Thymus (tissue), 11 donors: ENCODE results near the gene COL4A1. TPM values are rescaled to one million over a fixed set of nuclear protein-coding genes. Genes with fewer than 3 reads are reported as not detected.

Source experiments
- DNase-seq, 9 donors: peaks; one replicate each; pipeline ENCODE4 v3.0.0-alpha.2; 2013; ENCODE audit warnings: low spot score in 9 of 9, low read depth in 6 of 9, missing footprints in 1 of 9
- H3K27ac ChIP-seq, 2 donors: one replicate each; pipeline ENCODE4 v1.5.1; 2013; ENCODE audit warnings: control low read depth in 1 of 2, low read depth in 1 of 2, low read length in 1 of 2, mild to moderate bottlenecking in 1 of 2, moderate library complexity in 1 of 2
- H3K27me3 ChIP-seq, 2 donors: one replicate each; pipeline ENCODE4 v1.5.1; 2013; ENCODE audit warnings: low read length in 1 of 2; ENCODE audit not compliant: control insufficient read depth in 2 of 2, insufficient read depth in 1 of 2
- H3K36me3 ChIP-seq, 2 donors: one replicate each; pipeline ENCODE4 v1.5.1; 2013; ENCODE audit warnings: low read length in 1 of 2, mild to moderate bottlenecking in 1 of 2, moderate library complexity in 1 of 2; ENCODE audit not compliant: control insufficient read depth in 2 of 2, insufficient read depth in 2 of 2
- H3K4me1 ChIP-seq, 2 donors: one replicate each; pipeline ENCODE4 v1.5.1; 2013; ENCODE audit warnings: low read length in 2 of 2; ENCODE audit not compliant: control insufficient read depth in 2 of 2, insufficient read depth in 2 of 2
- H3K4me3 ChIP-seq, 2 donors: one replicate each; pipeline ENCODE4 v1.5.1; 2013; ENCODE audit warnings: low read length in 2 of 2, control low read depth in 1 of 2, mild to moderate bottlenecking in 1 of 2
- H3K9me3 ChIP-seq, 2 donors: one replicate each; pipeline ENCODE4 v1.5.1; 2013; ENCODE audit warnings: low read length in 1 of 2, mild to moderate bottlenecking in 1 of 2; ENCODE audit not compliant: control insufficient read depth in 2 of 2, insufficient read depth in 1 of 2
- whole genome bisulfite sequencing: extraction: QIAGEN DNeasy Blood & Tissue Kit; methylation state at CpG from one replicate; pipeline ENCODE4 v1.1.7; 2013; 5-methylcytosine and 5-hydroxymethylcytosine counted together
- polyA plus RNA-seq: library from polyadenylated mRNA; stranded (reverse); fragments of 200-250 nt; gene quantifications from one replicate; pipeline ENCODE4 v1.2.3, GENCODE V29; 2013
- total RNA-seq: library from RNA; stranded (reverse); fragments of 120-200 nt; gene quantifications from one replicate; pipeline ENCODE4 v1.2.4, GENCODE V29; 2013
- donor health status: healthy.

Gene COL4A1
- total and polyA plus RNA-seq, 2 donors: 63.0 to 95.2 TPM

DNA sequence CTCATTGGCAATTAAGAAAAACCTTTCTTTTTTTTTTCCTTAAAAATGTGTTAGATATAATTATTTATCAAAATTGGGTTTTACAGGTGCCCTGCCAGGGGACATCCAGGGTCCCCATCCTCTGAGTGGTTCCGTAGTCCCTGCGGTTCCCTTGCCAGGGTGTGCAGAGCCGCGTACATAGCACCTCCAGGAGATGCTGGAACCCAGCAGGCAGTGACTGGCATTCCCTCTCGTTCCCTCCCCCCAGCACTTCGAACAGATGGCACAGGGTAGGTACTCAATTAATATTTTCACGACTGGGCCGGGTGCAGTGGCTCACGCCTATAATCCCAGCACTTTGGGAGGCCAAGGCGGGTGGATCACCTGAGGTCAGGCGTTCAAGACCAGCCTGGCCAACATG lies 82.0 kb downstream of the COL4A1 start:
- no peak overlapping the region for H3K4me3 ChIP-seq
- H3K9me3 ChIP-seq: no peaks in the 10 kb centered on the region
- H3K4me1 ChIP-seq: no peaks in the 10 kb centered on the region
- peaks cover 0 to 6% of the 10 kb centered on the region in 2 donors for H3K27me3 ChIP-seq
- H3K27ac ChIP-seq: no peak overlapping the region
- no peak for DNase-seq
- WGBS: 95% methylated on average over 11 of the region's 11 CpGs
- no peaks in the 10 kb centered on the region for H3K36me3 ChIP-seq

DNA sequence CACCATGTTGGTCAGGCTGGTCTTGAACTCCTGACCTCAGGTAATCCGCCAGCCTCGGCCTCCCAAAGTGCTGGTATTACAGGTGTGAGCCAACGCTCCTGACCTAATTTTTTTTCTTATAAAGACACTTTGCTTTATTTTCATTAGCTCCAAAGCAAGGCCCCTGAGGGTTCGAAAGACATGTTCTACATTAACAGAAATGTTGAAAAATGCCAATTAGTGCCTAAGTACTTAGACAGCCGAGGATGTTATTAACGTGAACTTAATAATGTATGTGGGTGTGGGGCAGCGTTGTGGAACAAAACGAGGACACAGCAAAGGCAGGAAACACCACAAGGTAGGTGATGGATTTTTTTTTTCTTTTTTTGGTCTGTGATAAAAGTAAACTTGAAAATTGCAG lies 82.4 kb downstream of the COL4A1 start:
- Histone ChIP-seq H3K9me3 (no peaks in the 10 kb centered on the region), H3K36me3 (no peaks in the 10 kb centered on the region), H3K27me3 (peaks cover 0 to 6% of the 10 kb centered on the region in 2 donors), H3K4me3 (no peak overlapping the region), H3K4me1 (no peaks in the 10 kb centered on the region), H3K27ac (no peak overlapping the region)
- DNase-seq: no peak
- 90% methylated on average over 8 of the region's 8 CpGs for whole genome bisulfite sequencing

DNA sequence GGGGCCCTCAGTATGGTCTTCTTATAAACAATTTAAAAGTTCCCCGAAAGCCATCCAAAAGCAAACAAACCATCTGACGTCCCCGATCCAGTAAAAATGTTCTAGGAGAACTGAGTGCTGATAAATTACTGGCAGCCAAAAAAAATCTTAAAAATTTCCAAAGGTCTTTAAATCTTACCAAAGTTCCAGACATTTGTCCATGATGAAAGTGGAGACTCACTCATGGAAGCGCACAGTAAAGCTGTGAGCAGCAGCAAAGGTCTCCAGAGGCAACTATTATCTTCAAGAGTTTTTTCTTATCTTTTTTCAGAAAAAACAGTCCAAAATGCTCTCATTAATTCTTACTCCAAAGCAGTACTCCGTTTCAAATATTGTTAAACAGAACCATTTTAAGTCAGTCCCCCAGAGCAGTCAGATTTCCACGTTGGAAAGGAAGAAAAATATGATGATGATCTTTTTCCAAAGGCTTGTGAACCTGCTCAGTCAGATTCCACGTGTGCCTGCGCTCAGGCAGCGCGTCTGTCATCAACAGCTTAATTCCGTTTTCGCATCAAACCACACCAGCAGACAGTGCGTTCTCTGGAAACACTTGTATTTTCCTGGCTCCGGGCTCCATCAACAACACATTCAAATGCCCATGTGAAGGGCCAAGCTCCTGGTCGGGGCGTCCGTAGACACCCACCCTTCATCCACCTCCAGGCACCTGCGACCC lies 85.4 kb downstream of the COL4A1 start:
- Histone ChIP-seq H3K36me3 (no peaks in the 10 kb centered on the region), H3K27me3 (peaks cover 0 to 9% of the 10 kb centered on the region in 2 donors), H3K4me1 (no peaks in the 10 kb centered on the region), H3K27ac (no peak overlapping the region), H3K9me3 (no peaks in the 10 kb centered on the region), H3K4me3 (no peak overlapping the region)
- WGBS: 88% methylated on average over 18 of the region's 18 CpGs
- peak in 1 of 9 donors; percentile 5 for DNase-seq

DNA sequence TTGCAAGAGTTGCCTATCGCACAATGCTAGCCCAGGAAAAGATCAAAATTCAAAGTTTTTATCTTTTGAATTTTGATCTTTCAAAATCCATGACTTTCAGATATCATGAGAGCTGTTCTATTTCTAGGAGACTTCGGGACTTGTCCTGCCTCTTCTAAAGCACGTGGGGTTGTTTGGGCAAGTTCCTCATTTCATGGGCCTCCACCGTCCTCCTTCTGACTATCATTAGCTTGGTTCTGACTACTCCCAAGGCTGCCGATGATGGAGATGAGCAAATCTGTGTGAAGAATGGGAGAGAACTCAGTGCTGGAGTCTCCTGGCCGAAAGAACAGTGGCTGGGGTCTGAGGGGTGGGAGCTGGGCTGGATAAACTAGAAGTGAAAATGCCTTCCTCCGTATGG lies 86.5 kb downstream of the COL4A1 start:
- no peaks in the 10 kb centered on the region for H3K4me1 ChIP-seq
- H3K27me3 ChIP-seq: peaks cover 0 to 9% of the 10 kb centered on the region in 2 donors
- no peak overlapping the region for H3K27ac ChIP-seq
- H3K36me3 ChIP-seq: no peaks in the 10 kb centered on the region
- no peak overlapping the region for H3K4me3 ChIP-seq
- DNase-seq: no peak
- H3K9me3 ChIP-seq: no peaks in the 10 kb centered on the region
- 56% methylated on average over 7 of the region's 7 CpGs for WGBS

DNA sequence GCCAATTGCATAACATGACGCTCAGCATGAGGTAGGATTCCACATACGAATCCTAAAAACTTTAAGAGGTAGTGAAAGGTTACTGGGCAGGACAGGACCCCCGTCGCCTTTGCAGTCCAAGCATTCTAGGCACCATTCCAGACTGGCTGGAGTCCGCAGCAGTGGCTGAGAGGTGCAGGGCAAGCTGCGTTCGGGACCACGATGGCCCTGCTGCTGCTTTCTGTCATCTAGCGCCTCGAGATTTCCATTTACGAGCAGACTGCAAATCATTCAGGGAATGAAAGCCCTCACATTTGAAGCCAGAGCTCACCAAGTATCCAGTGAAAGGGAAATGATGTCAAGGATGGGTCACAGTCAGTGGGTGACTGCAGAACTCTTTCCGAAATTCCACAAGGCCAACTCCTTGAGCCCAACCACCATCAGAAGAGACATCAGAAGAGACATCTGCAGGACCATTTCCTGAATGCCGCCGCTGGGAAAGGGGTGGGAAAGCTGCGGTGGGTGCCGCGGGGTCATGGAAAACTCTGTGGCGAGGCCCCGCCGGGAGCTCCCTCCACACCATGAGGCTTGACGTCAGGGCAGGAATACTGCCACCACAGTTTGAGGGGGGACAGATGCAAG lies 88.3 kb downstream of the COL4A1 start:
- H3K36me3 ChIP-seq: no peaks in the 10 kb centered on the region
- WGBS: 68% methylated on average over 21 of the region's 21 CpGs
- no peaks in the 10 kb centered on the region for H3K9me3 ChIP-seq
- no peak for DNase-seq
- no peak overlapping the region for H3K4me3 ChIP-seq
- H3K27ac ChIP-seq: no peak overlapping the region
- no peaks in the 10 kb centered on the region for H3K4me1 ChIP-seq
- H3K27me3 ChIP-seq: peaks cover 0 to 9% of the 10 kb centered on the region in 2 donors

DNA sequence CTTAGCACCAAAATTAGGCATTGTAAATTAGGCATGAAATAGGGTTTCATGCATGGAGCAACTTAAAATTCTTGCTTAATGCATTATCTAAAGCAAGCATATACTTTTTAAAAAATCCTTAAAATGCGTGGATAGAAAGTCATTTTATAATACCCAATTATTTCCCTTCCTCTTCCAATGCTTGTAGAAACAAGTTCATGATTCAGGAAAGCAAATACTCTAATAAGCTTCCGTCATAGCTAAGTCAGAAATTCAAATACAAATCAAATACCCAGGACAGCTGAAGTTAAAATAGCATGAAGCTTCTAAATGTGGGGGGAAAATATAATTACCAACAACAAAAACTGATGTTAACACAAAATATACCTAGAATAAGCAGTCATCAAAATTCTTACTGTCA lies 89.1 kb downstream of the COL4A1 start:
- Histone ChIP-seq H3K36me3 (no peaks in the 10 kb centered on the region), H3K9me3 (no peaks in the 10 kb centered on the region), H3K4me1 (no peaks in the 10 kb centered on the region), H3K27ac (no peak overlapping the region), H3K27me3 (peaks cover 0 to 11% of the 10 kb centered on the region in 2 donors), H3K4me3 (no peak overlapping the region)
- no peak for DNase-seq
- WGBS: 86% methylated on average over 2 of the region's 2 CpGs

DNA sequence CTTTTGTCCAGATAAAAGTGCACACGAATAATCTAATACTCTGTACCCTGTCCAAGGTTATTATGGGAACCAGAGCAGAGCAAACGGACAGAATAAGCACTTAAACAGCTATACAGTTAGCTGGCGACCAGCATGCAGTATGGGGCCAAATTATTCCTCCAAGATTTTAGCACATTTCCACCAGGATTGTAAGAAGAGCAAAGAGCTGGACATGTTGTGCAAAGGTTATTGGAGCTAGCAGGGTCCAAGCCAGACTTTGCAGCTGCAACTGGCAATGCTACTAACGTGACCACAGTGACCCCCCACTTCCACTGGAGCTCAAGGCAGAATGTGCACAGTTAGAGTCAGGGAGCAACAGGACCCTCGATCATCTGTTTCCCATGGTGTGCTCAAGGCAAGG lies 89.9 kb downstream of the COL4A1 start:
- no peak overlapping the region for H3K4me3 ChIP-seq
- 78% methylated on average over 5 of the region's 5 CpGs for WGBS
- H3K9me3 ChIP-seq: no peaks in the 10 kb centered on the region
- H3K27me3 ChIP-seq: peaks cover 0 to 10% of the 10 kb centered on the region in 2 donors
- no peaks in the 10 kb centered on the region for H3K4me1 ChIP-seq
- DNase-seq: no peak
- no peaks in the 10 kb centered on the region for H3K36me3 ChIP-seq
- no peak overlapping the region for H3K27ac ChIP-seq

DNA sequence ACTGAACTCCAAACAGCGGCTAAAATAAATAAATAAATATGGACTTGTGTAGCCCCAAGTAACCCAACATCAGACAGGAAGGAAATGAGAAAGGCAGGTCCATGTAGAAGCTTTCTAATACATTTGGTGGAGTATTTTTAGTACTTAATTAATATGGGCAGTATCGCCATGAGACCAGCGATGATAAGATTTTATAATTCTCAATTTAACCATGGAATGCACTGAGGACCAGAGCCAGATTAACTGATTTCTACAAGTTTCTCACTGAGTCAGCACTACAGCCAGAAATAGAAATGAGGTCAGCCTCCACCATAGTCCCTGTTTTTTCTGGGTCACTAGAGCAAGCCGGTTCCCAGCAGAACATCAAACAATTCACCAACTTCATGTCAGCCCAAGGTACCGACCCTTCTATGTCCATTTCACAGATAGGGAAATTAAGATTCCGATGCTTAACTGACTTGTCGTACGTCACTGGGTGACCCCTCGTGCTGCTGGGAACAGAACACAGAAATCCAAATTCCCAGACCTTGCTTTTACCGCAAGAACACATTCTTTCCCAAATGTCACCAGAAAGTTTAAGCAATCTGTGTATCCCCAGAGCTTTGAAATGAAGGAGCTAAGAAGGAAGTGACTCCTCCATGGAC lies 90.4 kb downstream of the COL4A1 start:
- 91% methylated on average over 10 of the region's 10 CpGs for WGBS
- Histone ChIP-seq H3K27ac (no peak overlapping the region), H3K4me3 (no peak overlapping the region), H3K9me3 (no peaks in the 10 kb centered on the region), H3K27me3 (peaks cover 0 to 8% of the 10 kb centered on the region in 2 donors), H3K4me1 (no peaks in the 10 kb centered on the region), H3K36me3 (no peaks in the 10 kb centered on the region)
- DNase-seq: no peak

DNA sequence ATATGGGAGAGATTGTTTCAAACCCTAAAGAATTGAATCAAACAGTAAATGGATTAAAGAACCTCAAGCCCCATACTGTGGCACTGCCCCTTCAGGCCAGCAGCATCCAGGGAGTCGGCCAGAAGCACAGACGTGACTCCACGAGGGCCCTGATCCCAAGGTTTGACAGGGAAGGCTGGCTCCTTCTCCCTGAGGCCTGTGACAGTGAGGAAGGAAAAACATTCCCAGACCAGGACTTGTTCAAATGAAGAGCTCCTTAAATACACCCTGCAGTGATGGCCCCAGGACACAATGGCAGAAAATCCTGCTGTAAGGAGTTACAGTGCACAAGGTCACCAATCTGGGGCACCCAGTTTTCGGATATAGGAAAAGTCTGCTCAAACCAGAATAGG lies 91.0 kb downstream of the COL4A1 start:
- Histone ChIP-seq H3K27ac (no peak overlapping the region), H3K9me3 (no peaks in the 10 kb centered on the region), H3K36me3 (no peaks in the 10 kb centered on the region), H3K4me1 (no peaks in the 10 kb centered on the region), H3K27me3 (peaks cover 0 to 10% of the 10 kb centered on the region in 2 donors), H3K4me3 (no peak overlapping the region)
- WGBS: 90% methylated on average over 4 of the region's 4 CpGs
- no peak for DNase-seq
